ENCODE data around the gene ELMO3.

- TF ChIP-seq CTCF (IDR thresholded peaks at IDR 0.05), result no peak
- TF ChIP-seq EP300 (IDR thresholded peaks at IDR 0.05), result no peak
Measured at GRCh38 chr16:67202956-67203493, 4.1 kb downstream of the ELMO3 start.

Data from ovary (tissue), 3 donors.